ENCODE measurements around the gene SRPK2. TPM values are rescaled to one million over a fixed set of nuclear protein-coding genes. Genes with fewer than 3 reads are reported as not detected.
A peak's percentile ranks its signal among the peaks of the same experiment; 100 is the strongest.

The SRPK2 gene
- polyA plus RNA-seq, 1 of the 3 experiments (the other 2 are of a cell fraction): 15.4 TPM

- TF ChIP-seq TAF1 (IDR thresholded peaks at IDR 0.05; ENCODE audit: borderline replicate concordance, low read depth, low read length) (0 out of 2 replicates have a peak, but pooled peaks have one; percentile 26), YY1 (IDR thresholded peaks at IDR 0.05; ENCODE audit: low read depth) (peak; percentile 84; the same call in 1 of the 2 replicates), RAD21 (IDR thresholded peaks at IDR 0.05; ENCODE audit: low read length) (no peak), MXI1 (IDR thresholded peaks at IDR 0.05; ENCODE audit: low read depth, low read length) (0 out of 2 replicates have a peak, but pooled peaks have one; percentile 16), FOSL2 (IDR thresholded peaks at IDR 0.05; ENCODE audit: borderline replicate concordance, low read depth) (peak; percentile 96)
Observed at GRCh38 chr7:105224884-105225651, 163.7 kb downstream of the SRPK2 start (continued).

DNA sequence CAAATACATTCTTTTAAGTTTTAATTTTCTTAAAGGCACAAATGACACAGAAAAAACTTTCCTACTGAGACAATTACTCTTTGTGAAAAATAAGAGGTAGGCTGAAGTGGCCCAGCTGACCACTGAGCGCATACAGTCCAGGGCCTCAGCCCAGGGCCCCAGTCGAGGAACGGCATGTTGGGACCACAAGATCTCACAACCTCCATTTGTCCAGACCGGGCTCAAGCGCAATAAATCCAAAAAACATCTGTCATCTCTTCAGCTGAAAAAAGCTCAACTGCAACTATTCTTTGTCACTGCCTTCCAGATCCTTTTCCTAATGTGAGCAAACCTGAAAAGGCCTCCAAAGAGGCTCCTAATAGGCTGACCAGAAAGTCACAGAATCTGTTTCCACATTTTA, 165.8 kb downstream of the SRPK2 start:
- 95% methylated on average over 5 of the region's 5 CpGs for WGBS (ENCODE audit: low lambda C conversion rate)

More for the DNA sequence above, 165.8 kb downstream of the SRPK2 start:
- Histone ChIP-seq H3K9me2 (no peaks in the 10 kb centered on the region), H3K27me3 (ENCODE audit: insufficient read depth) (no peaks in the 10 kb centered on the region), H3K9ac (no peak overlapping the region), H3K79me2 (ENCODE audit: insufficient read depth) (peaks cover 88% of the 10 kb centered on the region), H3K9me3 (no peaks in the 10 kb centered on the region), H3K36me3 (replicated peaks in 1 of 2; ENCODE audit: control insufficient read depth in 1 of 2, insufficient read depth in 2 of 2, low read length in 1 of 2) (peaks cover 0 to 6% of the 10 kb centered on the region in 2 experiments), H3K4me1 (ENCODE audit: control insufficient read depth in 1 of 2, insufficient read depth in 2 of 2, low read depth in 1 of 2, low read length in 1 of 2) (peaks cover 3 to 41% of the 10 kb centered on the region in 2 experiments; a peak in 3 of 4 replicates), H3K4me3 (ENCODE audit: low read depth in 2 of 2, low read length in 1 of 2) (no peak overlapping the region), H3F3A (replicated peaks; ENCODE audit: insufficient read depth) (peaks cover 31% of the 10 kb centered on the region), H3K27ac (ENCODE audit: low read depth in 2 of 2, low read length in 1 of 2) (no peak overlapping the region), H2AFZ (ENCODE audit: low read depth) (no peak overlapping the region), H3K4me2 (no peak overlapping the region; the same call in 1 of the 2 replicates), H4K20me1 (ENCODE audit: insufficient read depth) (peaks cover 42% of the 10 kb centered on the region)
- ChIA-PET CTCF (interaction anchor here (0.8 to 1.4 kb wide), 5 partner anchors 9 to 82 kb away, joined by 3 to 5 read pairs (median 4); no protein-coding TSS in a partner anchor), POLR2A (no interaction called here)
- no peak for DNase-seq
- TF ChIP-seq EP300 (IDR thresholded peaks at IDR 0.05; ENCODE audit: borderline replicate concordance in 1 of 2, low read depth in 1 of 2, low read length in 1 of 2): no peak
- TF ChIP-seq GABPA (IDR thresholded peaks at IDR 0.05; ENCODE audit: low read depth): no peak
- TF ChIP-seq RXRA (IDR thresholded peaks at IDR 0.05; ENCODE audit: borderline replicate concordance, low read depth): no peak
- no peak for TF ChIP-seq PBX3 (IDR thresholded peaks at IDR 0.05)
- TF ChIP-seq, protein P1, sequence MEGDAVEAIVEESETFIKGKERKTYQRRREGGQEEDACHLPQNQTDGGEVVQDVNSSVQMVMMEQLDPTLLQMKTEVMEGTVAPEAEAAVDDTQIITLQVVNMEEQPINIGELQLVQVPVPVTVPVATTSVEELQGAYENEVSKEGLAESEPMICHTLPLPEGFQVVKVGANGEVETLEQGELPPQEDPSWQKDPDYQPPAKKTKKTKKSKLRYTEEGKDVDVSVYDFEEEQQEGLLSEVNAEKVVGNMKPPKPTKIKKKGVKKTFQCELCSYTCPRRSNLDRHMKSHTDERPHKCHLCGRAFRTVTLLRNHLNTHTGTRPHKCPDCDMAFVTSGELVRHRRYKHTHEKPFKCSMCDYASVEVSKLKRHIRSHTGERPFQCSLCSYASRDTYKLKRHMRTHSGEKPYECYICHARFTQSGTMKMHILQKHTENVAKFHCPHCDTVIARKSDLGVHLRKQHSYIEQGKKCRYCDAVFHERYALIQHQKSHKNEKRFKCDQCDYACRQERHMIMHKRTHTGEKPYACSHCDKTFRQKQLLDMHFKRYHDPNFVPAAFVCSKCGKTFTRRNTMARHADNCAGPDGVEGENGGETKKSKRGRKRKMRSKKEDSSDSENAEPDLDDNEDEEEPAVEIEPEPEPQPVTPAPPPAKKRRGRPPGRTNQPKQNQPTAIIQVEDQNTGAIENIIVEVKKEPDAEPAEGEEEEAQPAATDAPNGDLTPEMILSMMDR (IDR thresholded peaks at IDR 0.05): no peak
- TF ChIP-seq NFIC (IDR thresholded peaks at IDR 0.05; ENCODE audit: borderline replicate concordance): no peak
- no peak for TF ChIP-seq NRF1 (IDR thresholded peaks at IDR 0.05; ENCODE audit: low read depth, low read length)
- no peak for TF ChIP-seq YY1 (IDR thresholded peaks at IDR 0.05; ENCODE audit: low read depth)
- TF ChIP-seq FOXM1 (IDR thresholded peaks at IDR 0.05; ENCODE audit: low read depth): no peak
- no peak for TF ChIP-seq ELF1 (IDR thresholded peaks at IDR 0.05)
- no peak for TF ChIP-seq TEAD4 (IDR thresholded peaks at IDR 0.05; ENCODE audit: borderline replicate concordance, insufficient read depth)

All from SK-N-SH (cell line).